ENCODE results near the gene FIBP.

GRCh38 chr11:65870307-65870658 is 18.0 kb downstream of the FIBP start:
- TF ChIP-seq POLR2AphosphoS5 (IDR thresholded peaks at IDR 0.05): no peak
- no peak for TF ChIP-seq CTCF (IDR thresholded peaks at IDR 0.05)
